SU-DHL-6 (cell line): Measurements from ENCODE around the gene SGPP1.

Source experiments
- EZH2phosphoT487 ChIP-seq: fragments of 200-600 bp; sonication (generic), shearing (Covaris generic); conservative IDR thresholded peaks from 2 replicates; pipeline ENCODE4 v1.6.1; 2018; ENCODE audit warnings: mild to moderate bottlenecking, antibody characterized with exemption, low read length, moderate library complexity, mixed read lengths
- TF ChIP-seq, protein P1 (sequence below): fragments of 200-600 bp; sonication (generic); IDR thresholded peaks from one replicate; pipeline ENCODE4 v1.5.1; 2017; ENCODE audit warnings: antibody characterized with exemption, mild to moderate bottlenecking, low read length, moderate library complexity; ENCODE audit not compliant: insufficient read depth, poor library complexity, severe bottlenecking

DNA sequence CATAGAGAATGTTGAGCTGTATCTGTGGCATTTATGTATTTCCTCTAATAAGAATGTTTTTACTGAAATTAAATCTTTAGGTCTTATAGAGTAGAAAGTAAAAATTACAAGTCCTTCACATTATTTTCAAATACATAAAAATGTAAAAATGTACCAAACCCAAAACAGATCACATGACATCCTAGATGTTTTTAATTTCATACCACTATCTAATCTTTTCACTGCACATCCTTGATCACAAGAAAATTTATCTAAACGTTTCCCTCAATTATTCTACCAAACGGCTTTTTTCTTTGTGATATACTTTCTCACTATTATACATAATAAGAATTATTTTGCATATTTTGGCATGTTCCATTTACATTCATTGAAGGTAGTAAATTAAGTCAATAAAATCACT is 18.3 kb downstream of the SGPP1 start:
- TF ChIP-seq, protein P1, sequence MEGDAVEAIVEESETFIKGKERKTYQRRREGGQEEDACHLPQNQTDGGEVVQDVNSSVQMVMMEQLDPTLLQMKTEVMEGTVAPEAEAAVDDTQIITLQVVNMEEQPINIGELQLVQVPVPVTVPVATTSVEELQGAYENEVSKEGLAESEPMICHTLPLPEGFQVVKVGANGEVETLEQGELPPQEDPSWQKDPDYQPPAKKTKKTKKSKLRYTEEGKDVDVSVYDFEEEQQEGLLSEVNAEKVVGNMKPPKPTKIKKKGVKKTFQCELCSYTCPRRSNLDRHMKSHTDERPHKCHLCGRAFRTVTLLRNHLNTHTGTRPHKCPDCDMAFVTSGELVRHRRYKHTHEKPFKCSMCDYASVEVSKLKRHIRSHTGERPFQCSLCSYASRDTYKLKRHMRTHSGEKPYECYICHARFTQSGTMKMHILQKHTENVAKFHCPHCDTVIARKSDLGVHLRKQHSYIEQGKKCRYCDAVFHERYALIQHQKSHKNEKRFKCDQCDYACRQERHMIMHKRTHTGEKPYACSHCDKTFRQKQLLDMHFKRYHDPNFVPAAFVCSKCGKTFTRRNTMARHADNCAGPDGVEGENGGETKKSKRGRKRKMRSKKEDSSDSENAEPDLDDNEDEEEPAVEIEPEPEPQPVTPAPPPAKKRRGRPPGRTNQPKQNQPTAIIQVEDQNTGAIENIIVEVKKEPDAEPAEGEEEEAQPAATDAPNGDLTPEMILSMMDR = no peak
- no peak for TF ChIP-seq EZH2phosphoT487
